ENCODE results near the gene SNIP1. TPM values are rescaled to one million over a fixed set of nuclear protein-coding genes. Genes with fewer than 3 reads are reported as not detected.

The SNIP1 gene
- total RNA-seq, 1 donor from 2014 or later, result 18.2 TPM

Small RNAs within 50 kb of the gene (microRNA-seq; reads per million reads assigned to microRNA genes)
- 0.83 reads per million for gene MIR5581

Other genes starting within 250 kb of the SNIP1 start
- 6.0 and 18.3 TPM in 2 replicates for gene ZC3H12A, start 79.7 kb downstream of the SNIP1 start, total RNA-seq (ENCODE audit: low replicate concordance)
- 65.7 and 79.9 TPM in 2 replicates for gene MEAF6, start 39.5 kb downstream of the SNIP1 start, total RNA-seq (ENCODE audit: low replicate concordance)
- gene DNALI1, start 2.6 kb upstream of the SNIP1 start, total RNA-seq (ENCODE audit: low replicate concordance), result 11.6 and 40.8 TPM in 2 replicates
- gene GNL2, start 41.6 kb upstream of the SNIP1 start, total RNA-seq (ENCODE audit: low replicate concordance), result 52.4 and 55.1 TPM in 2 replicates
- 0.26 and 1.4 TPM in 2 replicates for gene RSPO1, start 80.6 kb upstream of the SNIP1 start, total RNA-seq (ENCODE audit: low replicate concordance)
- gene CDCA8, start 138.2 kb upstream of the SNIP1 start, total RNA-seq (ENCODE audit: low replicate concordance), result 13.3 and 35.1 TPM in 2 replicates
- gene EPHA10, start 210.8 kb upstream of the SNIP1 start, total RNA-seq (ENCODE audit: low replicate concordance), result 0.97 and 1.0 TPM in 2 replicates
- 11.6 and 21.1 TPM in 2 replicates for gene MANEAL, start 239.6 kb upstream of the SNIP1 start, total RNA-seq (ENCODE audit: low replicate concordance)

Data from type B pancreatic cell (in vitro differentiated cells).